Endothelial cell of umbilical vein (primary cell): ENCODE data around the gene POU5F1.

Source experiments
- CTCF ChIP-seq, 2 donors: IDR thresholded peaks; 1 replicate in 1 of 2; 2 replicates in 1 of 2; pipeline ENCODE4 v1.5.1; 2011; ENCODE audit warnings: low read length in 2 of 2, mild to moderate bottlenecking in 2 of 2, moderate library complexity in 2 of 2, control low read depth in 1 of 2, inconsistent platforms in 1 of 2, low read depth in 1 of 2; ENCODE audit not compliant: insufficient read depth in 1 of 2; ENCODE audit errors: extremely low read depth in 1 of 2
- FOS ChIP-seq: IDR thresholded peaks from 2 replicates; pipeline ENCODE4 v1.6.1; 2011; ENCODE audit warnings: mild to moderate bottlenecking, low read length, moderate library complexity, borderline replicate concordance; ENCODE audit not compliant: insufficient read depth
- MAX ChIP-seq: IDR thresholded peaks from 2 replicates; pipeline ENCODE4 v1.6.1; 2011; ENCODE audit not compliant: insufficient read depth, insufficient read length
- POLR2A ChIP-seq: IDR thresholded peaks from 2 replicates; pipeline ENCODE4 v1.6.1; 2012; ENCODE audit warnings: low read depth, mild to moderate bottlenecking, control low read depth, low read length
- POLR2AphosphoS5 ChIP-seq: IDR thresholded peaks from 2 replicates; pipeline ENCODE4 v1.6.1; 2012; ENCODE audit warnings: low read depth, mild to moderate bottlenecking, control low read depth, low read length, moderate library complexity; ENCODE audit not compliant: insufficient read depth

GRCh38 chr6:31179896-31180295 lies 9.4 kb upstream of the POU5F1 start:
- TF ChIP-seq CTCF (IDR thresholded peaks at IDR 0.05; ENCODE audit: extremely low read depth in 1 of 2, insufficient read depth in 1 of 2, low read depth in 1 of 2, low read length in 2 of 2): no peak
- TF ChIP-seq POLR2AphosphoS5: no peak
- TF ChIP-seq FOS: no peak
- TF ChIP-seq MAX: no peak
- TF ChIP-seq POLR2A: no peak
